Uterus (tissue), 2 donors: ENCODE results near the gene SORBS1.

Experiments used
- CTCF ChIP-seq, 4 experiments: fragments of 200-600 bp in 2 of 4; fragments of 450-650 bp in 2 of 4; sonication (generic) in 2 of 4; IDR thresholded peaks; one replicate each; pipeline ENCODE4 v1.5.1; 2016 to 2019; ENCODE audit warnings: antibody characterized with exemption in 4 of 4, mild to moderate bottlenecking in 2 of 4, moderate library complexity in 1 of 4
- POLR2A ChIP-seq, 2 donors: fragments of 450-650 bp; IDR thresholded peaks; one replicate each; pipeline ENCODE4 v1.6.1; 2016; ENCODE audit warnings: antibody characterized with exemption in 2 of 2, mild to moderate bottlenecking in 1 of 2, moderate library complexity in 1 of 2

GRCh38 chr10:95414844-95415485 lies 146.2 kb downstream of the SORBS1 start:
- no peak for TF ChIP-seq CTCF (IDR thresholded peaks at IDR 0.05)
- TF ChIP-seq POLR2A (IDR thresholded peaks at IDR 0.05): no peak
